ENCODE data around the gene DNMT3A.

Gene DNMT3A

DNA sequence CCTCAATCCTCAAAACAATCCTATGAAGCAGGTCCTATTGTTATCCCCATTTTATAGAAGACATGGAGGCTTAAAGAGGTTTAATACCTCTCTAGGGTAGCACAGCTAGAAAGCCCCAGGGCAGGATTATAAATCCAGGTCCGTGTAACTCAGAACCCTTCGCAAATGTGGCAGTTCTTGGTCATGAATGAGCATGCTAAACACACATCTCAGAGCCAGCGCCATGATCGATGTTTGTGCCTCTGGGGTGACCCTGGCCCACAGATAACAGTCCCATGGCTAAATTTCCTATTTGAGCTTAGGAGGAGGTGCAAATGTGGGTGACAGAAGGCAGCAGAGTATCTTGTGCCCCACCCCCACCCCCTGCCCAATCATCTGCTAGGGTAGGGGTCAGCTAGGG lies 17.5 kb downstream of the DNMT3A start:
- no peak for DNase-seq

DNA sequence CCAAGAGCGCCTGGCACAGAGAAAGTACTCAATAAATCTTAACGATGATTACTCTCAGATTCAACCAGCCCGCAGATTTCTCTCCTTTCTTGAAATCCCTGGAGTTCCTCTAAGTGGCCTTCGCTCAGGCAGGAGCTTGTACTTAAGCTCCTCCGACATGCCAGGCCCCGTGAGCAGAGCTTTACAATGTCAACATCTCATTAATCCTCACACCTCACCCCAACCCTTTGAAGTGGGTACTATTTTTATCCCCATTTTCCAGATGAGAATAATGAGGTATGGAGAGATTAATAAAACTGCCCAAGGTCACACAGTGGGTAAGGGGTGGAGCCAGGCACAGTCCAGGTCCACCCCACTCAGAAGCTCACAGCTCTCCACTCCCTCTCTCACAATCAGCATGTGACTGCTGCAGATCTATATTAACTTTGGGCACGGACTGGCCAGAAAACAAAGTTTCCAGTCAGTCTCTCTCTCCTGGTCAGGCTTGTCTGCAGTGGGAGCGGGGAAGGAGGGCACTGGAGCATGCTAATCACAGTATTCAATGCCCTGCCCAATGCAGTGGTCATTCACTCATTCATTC lies 18.0 kb downstream of the DNMT3A start:
- no peak for DNase-seq

GRCh38 chr2:25323042-25323514 lies 18.6 kb downstream of the DNMT3A start:
- DNase-seq = no peak

GRCh38 chr2:25322312-25322711 lies 19.4 kb downstream of the DNMT3A start:
- DNase-seq = no peak

DNA sequence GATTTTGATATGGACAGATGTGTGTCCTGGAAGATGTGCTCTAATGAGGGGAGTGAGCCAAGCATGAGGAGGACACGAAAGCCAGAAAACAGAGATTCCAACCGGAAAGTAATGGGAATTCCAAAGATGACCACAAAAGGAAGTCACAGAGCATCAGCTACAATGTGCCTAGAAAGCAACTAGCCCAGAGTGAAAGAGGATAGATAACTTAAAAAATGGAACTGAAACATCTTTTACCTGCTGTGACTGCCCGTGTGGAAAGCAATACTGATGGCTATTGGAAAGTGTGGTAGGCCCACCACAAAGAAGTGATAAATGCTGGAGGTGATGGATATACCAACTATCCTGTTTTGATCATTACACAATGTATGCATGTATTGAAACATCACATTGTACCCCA lies 21.6 kb downstream of the DNMT3A start:
- no peak for DNase-seq

GRCh38 chr2:25316101-25316500 lies 25.6 kb downstream of the DNMT3A start:
- DNase-seq = no peak

DNA sequence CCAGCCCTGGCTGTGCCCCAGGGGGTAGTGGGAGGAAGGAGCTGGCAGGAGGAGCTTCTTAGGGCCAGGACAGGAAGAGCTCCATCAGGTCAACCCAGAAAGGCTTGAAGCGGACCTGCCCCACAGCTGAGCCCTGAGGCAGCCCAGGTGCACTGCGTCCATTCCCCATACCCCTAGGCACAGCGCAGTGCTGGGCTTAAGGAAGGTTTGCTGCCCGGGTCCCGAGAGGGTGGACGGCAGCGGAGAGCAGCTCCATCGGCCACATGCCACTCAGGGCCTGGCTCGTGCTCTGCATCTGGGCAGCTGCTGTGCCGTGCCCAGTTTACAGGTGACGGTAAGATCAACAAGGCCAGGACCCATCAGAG lies 26.4 kb downstream of the DNMT3A start:
- no peak for DNase-seq

DNA sequence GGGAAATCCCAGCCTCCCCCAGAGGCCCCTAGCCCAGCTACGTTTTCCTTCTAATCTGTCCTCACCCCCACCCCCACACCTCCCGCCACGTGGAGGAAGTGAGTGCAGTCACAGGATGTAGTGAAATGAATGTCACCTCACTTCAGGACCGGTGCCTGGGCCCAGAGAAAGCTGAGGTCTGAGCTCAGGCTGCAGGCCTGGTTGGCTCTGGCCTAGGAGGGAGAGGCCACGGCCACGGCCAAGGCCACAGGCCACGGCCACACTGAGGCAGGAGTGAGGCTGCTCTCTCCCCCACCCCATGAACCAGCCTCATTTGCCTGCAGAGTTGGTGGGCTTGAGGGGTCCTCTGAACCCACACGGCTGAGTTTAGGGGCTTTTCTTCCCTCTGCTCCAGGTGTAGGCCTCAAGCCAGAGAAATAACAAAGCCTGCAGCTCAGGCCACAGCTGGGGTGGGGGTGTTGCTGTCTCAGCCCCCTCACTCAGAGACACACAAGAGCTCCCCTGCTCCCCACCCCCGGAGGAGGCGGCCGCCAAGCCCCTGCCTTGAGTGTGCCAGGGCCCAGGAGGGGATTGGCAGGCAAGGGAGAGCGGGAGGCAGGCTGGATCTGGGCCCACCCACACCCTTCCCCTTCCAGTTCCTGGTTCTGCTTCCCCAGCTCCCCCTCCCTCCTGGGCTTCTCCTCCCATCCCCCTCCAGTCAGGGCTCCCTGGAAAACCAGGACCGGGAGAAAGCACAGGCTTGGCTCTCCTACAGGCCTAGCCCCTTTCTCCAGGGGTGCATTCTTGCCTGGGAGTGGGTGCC lies 27.0 kb downstream of the DNMT3A start:
- no peak for DNase-seq

DNA sequence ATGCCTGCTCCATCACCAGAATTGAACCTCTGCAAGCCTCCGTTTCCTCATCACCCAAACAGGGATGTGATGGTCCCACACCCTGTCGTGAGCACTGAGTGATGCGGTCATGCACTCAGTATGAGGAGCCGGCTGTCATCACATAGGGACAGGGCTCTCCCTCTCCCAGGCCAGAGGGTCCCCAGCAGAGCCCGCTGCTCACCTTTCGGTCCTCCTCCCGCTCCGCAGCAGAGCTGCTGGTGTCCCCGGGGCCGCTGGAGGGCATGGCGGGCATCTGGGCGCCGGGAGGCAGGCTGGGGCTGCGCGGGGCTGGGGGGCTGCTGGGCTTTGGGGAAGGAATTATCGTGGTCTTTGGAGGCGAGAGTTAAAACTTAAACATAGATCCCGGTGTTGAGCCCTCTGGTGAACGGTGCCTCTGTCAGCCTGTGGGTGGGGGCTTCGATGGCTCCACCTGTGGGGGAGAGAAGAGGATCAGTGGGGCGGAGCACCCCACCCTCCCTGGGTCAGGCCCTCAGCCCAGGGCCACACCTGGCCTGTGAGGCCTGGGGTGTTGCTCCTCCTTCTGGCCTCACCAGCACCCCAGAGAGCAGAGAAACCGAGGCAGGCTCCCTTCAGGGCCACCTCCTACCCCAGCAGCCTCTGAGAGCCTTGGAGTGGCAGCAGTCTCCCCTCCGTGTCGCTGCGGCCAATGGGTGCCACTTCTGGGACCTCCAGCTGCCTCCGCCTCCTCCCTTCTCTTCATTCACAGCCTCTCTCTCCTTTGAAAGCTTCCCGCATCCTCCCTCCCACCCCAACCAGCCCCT lies 27.8 kb downstream of the DNMT3A start:
- no peak for DNase-seq

GRCh38 chr2:25312958-25313710 lies 28.6 kb downstream of the DNMT3A start:
- DNase-seq = no peak

- no peak for DNase-seq
These were observed 29.7 kb downstream of the DNMT3A start for GRCh38 chr2:25311865-25312575.

GRCh38 chr2:25310965-25311864 lies 30.5 kb downstream of the DNMT3A start:
- peak in 1 of 2 experiments; percentile 47 for DNase-seq

GRCh38 chr2:25310709-25310964 lies 31.1 kb downstream of the DNMT3A start:
- DNase-seq = no peak

DNA sequence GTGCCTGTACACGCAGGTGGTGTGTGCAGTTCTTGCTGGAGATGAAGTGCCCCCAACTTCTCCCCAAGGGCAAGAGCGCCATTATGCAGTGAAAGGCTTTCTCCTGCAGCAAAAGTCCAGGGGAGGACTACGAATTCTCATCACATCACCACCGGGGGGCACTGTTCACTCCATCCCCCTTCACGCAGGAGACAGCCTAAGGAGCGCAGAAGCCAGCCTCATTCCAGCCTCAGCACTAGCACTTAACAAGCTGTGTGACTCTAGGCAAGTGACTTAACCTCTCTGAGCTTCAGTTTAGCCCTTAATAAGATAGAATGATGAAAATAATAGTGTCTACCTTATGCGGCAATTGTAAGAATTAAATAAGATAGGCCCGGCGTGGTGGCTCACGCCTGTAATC lies 32.3 kb downstream of the DNMT3A start:
- peak in 1 of 2 experiments; percentile 27 for DNase-seq

GRCh38 chr2:25308599-25308998 lies 33.1 kb downstream of the DNMT3A start:
- DNase-seq = no peak

- no peak for DNase-seq
These were observed 33.7 kb downstream of the DNMT3A start for GRCh38 chr2:25307949-25308557.

DNA sequence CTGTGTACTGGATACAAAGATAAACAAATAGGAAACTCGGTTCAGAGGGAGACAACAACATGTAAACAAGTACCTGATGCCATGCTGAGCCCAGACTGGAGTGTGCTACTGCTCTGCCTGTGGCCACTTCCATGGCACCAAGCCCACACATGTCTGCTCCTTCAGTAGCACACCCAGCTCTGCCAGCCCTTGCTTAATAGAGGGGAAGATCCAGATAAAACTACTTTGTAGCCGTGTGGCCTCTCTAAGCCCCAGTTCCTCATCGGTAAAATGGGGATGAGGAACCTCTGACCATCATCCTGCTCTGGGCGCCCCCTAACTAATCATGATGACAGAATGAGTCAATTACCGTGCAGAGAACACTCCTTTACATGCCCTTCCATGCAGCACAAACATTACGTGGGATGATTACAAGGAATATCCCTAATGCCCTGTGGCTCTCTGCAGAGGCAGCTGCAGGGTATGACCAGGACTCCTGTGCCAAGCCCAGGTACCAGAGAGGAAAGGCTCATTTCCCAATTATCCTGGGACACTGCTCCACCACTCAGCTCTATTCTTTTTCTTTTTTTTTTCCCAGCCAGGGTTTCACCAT lies 34.9 kb downstream of the DNMT3A start:
- no peak for DNase-seq

DNA sequence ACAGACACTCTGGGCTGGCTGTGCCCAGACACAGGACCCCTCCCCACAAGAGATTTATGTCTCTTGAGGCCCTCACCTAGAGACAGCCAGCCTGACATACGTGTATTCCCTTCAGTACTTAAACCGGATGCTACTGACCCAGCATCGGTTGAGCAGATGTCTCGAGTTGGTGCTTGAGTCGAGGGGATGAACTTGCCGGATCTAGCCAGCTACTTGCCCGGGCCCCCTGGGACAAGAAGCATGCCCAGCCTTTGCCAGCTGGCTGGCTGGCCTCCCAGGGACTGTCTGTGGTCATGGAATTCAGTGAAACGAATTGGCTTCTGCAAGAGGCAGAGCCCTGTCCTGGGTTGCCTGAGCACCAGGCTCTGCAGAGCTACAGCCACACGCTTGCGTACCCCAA lies 36.0 kb downstream of the DNMT3A start:
- DNase-seq = peak; percentile 69 to 93

DNA sequence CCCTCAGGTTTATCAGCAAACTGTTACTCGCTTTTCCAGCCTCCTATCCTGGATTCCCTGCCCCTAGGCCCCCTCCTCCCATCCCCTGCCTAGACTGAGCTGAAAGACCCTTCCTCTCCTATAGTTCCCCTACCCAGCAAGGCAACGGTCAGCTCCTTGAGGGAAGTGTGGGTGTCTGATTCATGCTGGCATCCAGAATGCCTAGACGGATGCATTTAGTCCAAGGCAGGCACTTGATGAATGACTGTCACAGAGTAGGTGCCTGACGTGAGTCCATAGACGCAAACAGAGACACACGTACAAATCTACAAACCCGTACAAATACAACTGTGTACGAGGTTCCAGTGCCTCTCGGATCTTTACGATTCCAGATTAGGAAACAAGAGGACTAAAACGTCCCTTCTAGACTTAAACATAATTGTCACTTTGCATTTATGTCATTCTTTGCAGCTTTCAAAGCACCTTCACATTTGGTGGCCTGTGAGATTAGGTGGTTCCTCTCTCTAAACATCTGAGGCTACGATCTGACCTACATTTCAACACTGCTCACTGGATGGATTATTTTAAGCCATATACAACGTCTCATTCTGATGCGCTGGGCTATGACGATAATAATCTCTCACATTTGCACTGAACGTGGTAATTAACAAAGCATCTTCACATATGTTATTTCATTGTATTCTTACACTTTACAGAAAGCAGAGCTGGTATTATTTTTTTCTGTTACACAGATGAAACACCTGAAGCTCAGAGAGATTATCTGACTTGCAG lies 36.7 kb downstream of the DNMT3A start:
- no peak for DNase-seq

DNA sequence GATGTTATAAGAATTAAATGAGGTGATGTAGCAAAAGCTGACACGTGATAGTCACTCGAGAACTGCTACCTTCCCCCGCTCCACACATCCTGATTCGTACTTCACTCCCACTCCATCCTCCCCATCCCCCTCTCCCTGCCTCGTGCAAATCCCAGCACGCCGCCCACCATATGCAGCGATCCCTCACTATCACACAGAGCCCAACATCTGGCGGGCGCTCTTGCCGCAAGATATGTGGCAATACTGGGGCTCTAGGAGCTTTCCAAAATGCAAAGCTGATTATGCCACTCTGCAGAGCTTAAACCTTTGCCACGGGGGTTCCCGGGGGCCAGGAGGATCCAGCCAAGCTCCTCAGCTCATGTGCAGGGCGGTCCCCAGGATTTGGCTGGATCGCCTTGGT lies 37.4 kb downstream of the DNMT3A start:
- no peak for DNase-seq

Measured in NCI-H187 (cell line).